Tibial artery (tissue), 4 donors: ENCODE measurements around the gene LYPLA2.
A peak's percentile ranks its signal among the peaks of the same experiment; 100 is the strongest.

ENCODE experiments used
- DNase-seq, 2 donors: peaks; one replicate each; pipeline ENCODE4 v3.0.0-alpha.2; 2019
- H3K27ac ChIP-seq, 2 donors: fragments of 200-600 bp; sonication (generic) in 1 of 2; 1 replicate in 1 of 2; 2 replicates in 1 of 2; pipeline ENCODE4 v1.5.1; 2018 to 2019; ENCODE audit warnings: mild to moderate bottlenecking in 1 of 2
- H3K27me3 ChIP-seq, 2 donors: fragments of 200-600 bp; sonication (generic) in 1 of 2; one replicate each; pipeline versions ENCODE4 v1.5.1 to v1.6.0; 2016 to 2019
- H3K36me3 ChIP-seq, 3 donors: fragments of 200-600 bp; sonication (generic) in 2 of 3; one replicate each; pipeline ENCODE4 v1.5.1; 2016 to 2019; ENCODE audit warnings: mild to moderate bottlenecking in 2 of 3
- H3K4me1 ChIP-seq, 4 donors: fragments of 200-600 bp; sonication (generic) in 2 of 4; 1 replicate in 3 of 4; 2 replicates in 1 of 4; pipeline ENCODE4 v1.5.1; 2016 to 2019
- H3K4me3 ChIP-seq, 2 donors: fragments of 200-600 bp; sonication (generic) in 1 of 2; 1 replicate in 1 of 2; 2 replicates in 1 of 2; pipeline ENCODE4 v1.5.1; 2018 to 2019; ENCODE audit warnings: mild to moderate bottlenecking in 2 of 2
- H3K9me3 ChIP-seq, 3 donors: fragments of 200-600 bp; sonication (generic) in 1 of 3; one replicate each; pipeline ENCODE4 v1.5.1; 2016 to 2019
- CTCF ChIP-seq, 2 experiments: fragments of 200-600 bp in 1 of 2; fragments of 450-650 bp in 1 of 2; IDR thresholded peaks; one replicate each; pipeline ENCODE4 v1.5.1; 2017 to 2019; ENCODE audit warnings: antibody characterized with exemption in 2 of 2, mild to moderate bottlenecking in 1 of 2, moderate library complexity in 1 of 2
- intact Hi-C: fragments of 100-400 bp; cut with DNase I; formaldehyde crosslinking; loops from one replicate; pipeline ENCODE4 v1.15.0; 2023; ENCODE audit warnings: low total_unique reads

The LYPLA2 gene

GRCh38 chr1:23757812-23758211 lies 33.1 kb upstream of the LYPLA2 start:
- no peak for TF ChIP-seq CTCF (IDR thresholded peaks at IDR 0.05)
- DNase-seq = no peak
- Histone ChIP-seq H3K27ac (no peak overlapping the region), H3K4me1 (no peaks in the 10 kb centered on the region), H3K4me3 (no peak overlapping the region), H3K9me3 (no peaks in the 10 kb centered on the region), H3K27me3 (no peaks in the 10 kb centered on the region), H3K36me3 (peaks cover 76 to 98% (median 79%) of the 10 kb centered on the region in 3 donors)
- intact Hi-C loops = no loop called here

GRCh38 chr1:23759277-23759676 lies 31.7 kb upstream of the LYPLA2 start:
- Histone ChIP-seq H3K27me3 (no peaks in the 10 kb centered on the region), H3K9me3 (no peaks in the 10 kb centered on the region), H3K27ac (no peak overlapping the region), H3K36me3 (peaks cover 65 to 96% (median 71%) of the 10 kb centered on the region in 3 donors), H3K4me1 (no peaks in the 10 kb centered on the region), H3K4me3 (no peak overlapping the region)
- intact Hi-C loops = no loop called here
- no peak for TF ChIP-seq CTCF (IDR thresholded peaks at IDR 0.05)
- DNase-seq = no peak

- no peaks in the 10 kb centered on the region for H3K27me3 ChIP-seq
- TF ChIP-seq CTCF (IDR thresholded peaks at IDR 0.05) = no peak
- peaks cover 33 to 84% (median 50%) of the 10 kb centered on the region in 3 donors for H3K36me3 ChIP-seq
- no peaks in the 10 kb centered on the region for H3K4me1 ChIP-seq
- no peak overlapping the region for H3K4me3 ChIP-seq
- no peaks in the 10 kb centered on the region for H3K9me3 ChIP-seq
- no peak for DNase-seq
- intact Hi-C loops = no loop called here
- H3K27ac ChIP-seq = no peak overlapping the region
Observed at GRCh38 chr1:23763041-23763577, 27.8 kb upstream of the LYPLA2 start.

GRCh38 chr1:23768733-23769132 lies 22.2 kb upstream of the LYPLA2 start:
- Histone ChIP-seq H3K9me3 (no peaks in the 10 kb centered on the region), H3K27me3 (no peaks in the 10 kb centered on the region), H3K4me1 (peaks cover 0 to 5% (median 0%) of the 10 kb centered on the region in 4 donors), H3K36me3 (peaks cover 9 to 49% (median 34%) of the 10 kb centered on the region in 3 donors), H3K4me3 (no peak overlapping the region), H3K27ac (no peak overlapping the region)
- no peak for DNase-seq
- TF ChIP-seq CTCF (IDR thresholded peaks at IDR 0.05) = no peak
- intact Hi-C loops = no loop called here

GRCh38 chr1:23772049-23772853 lies 18.7 kb upstream of the LYPLA2 start:
- intact Hi-C loops = no loop called here
- Histone ChIP-seq H3K4me3 (no peak overlapping the region), H3K27ac (no peak overlapping the region), H3K36me3 (peaks cover 0 to 24% (median 13%) of the 10 kb centered on the region in 3 donors), H3K9me3 (no peaks in the 10 kb centered on the region), H3K27me3 (no peaks in the 10 kb centered on the region), H3K4me1 (peaks cover 0 to 7% (median 2%) of the 10 kb centered on the region in 4 donors)
- DNase-seq = peak; percentile 89 to 90
- TF ChIP-seq CTCF (IDR thresholded peaks at IDR 0.05) = peak; percentile 86 to 94
